NCI-H226 (cell line): ENCODE data around the gene YARS1.

Source experiments
- DNase-seq: peaks from one replicate; pipeline ENCODE4 v3.0.0-alpha.2; 2015

YARS1 gene

GRCh38 chr1:32741413-32742198, 75.6 kb downstream of the YARS1 start:
- no peak for DNase-seq

- DNase-seq, result no peak
These were observed 76.1 kb downstream of the YARS1 start for GRCh38 chr1:32741059-32741412.

- DNase-seq, result no peak
These were observed 80.1 kb downstream of the YARS1 start for GRCh38 chr1:32736812-32737791.

- no peak for DNase-seq
These were observed 83.4 kb downstream of the YARS1 start for GRCh38 chr1:32733582-32734321.

GRCh38 chr1:32729254-32730046, 87.7 kb downstream of the YARS1 start:
- DNase-seq, result no peak

GRCh38 chr1:32728413-32729077, 88.6 kb downstream of the YARS1 start:
- DNase-seq, result no peak

GRCh38 chr1:32727876-32728275, 89.3 kb downstream of the YARS1 start:
- no peak for DNase-seq

GRCh38 chr1:32725615-32725982, 91.6 kb downstream of the YARS1 start:
- DNase-seq, result no peak
